Activated naive CD8-positive, alpha-beta T cell treated with anti-CD3 and anti-CD28 coated beads, Interleukin-2, amount 50 U/mL, for 24 hours (primary cell): ENCODE measurements around the gene CCAR1.
"Not testable (repeated sequence)": the region's sequence is repeated elsewhere in the genome, so short reads cannot be mapped to it uniquely, and the experiment has no call there.

ENCODE experiments used
- ATAC-seq: fragments of 150-1000 bp; cut with Tn5 transposase; one replicate; pipeline ENCODE4 v1.10.0; 2021
- DNase-seq: peaks from one replicate; pipeline ENCODE4 v3.0.0; 2021
- H3K27ac Mint-ChIP-seq: one replicate; pipeline ENCODE4 v1.8.0; 2021; ENCODE audit warnings: mild to moderate bottlenecking, mixed read lengths
- H3K27me3 Mint-ChIP-seq: one replicate; pipeline ENCODE4 v1.8.0; 2021; ENCODE audit warnings: mixed read lengths
- H3K36me3 Mint-ChIP-seq: one replicate; pipeline ENCODE4 v1.8.0; 2021; ENCODE audit warnings: low read depth, mixed read lengths
- H3K4me1 Mint-ChIP-seq: one replicate; pipeline ENCODE4 v1.8.0; 2021; ENCODE audit warnings: mixed read lengths
- H3K4me3 Mint-ChIP-seq: one replicate; pipeline ENCODE4 v1.8.0; 2021; ENCODE audit warnings: mild to moderate bottlenecking, moderate library complexity, mixed read lengths
- H3K9me3 Mint-ChIP-seq: one replicate; pipeline ENCODE4 v1.8.0; 2021; ENCODE audit warnings: mixed read lengths

CCAR1 gene

GRCh38 chr10:68792115-68792514, 71.1 kb downstream of the CCAR1 start:
- Mint-ChIP-seq H3K36me3 (peaks cover 30% of the 10 kb centered on the region), H3K27me3 (no peaks in the 10 kb centered on the region), H3K4me1 (no peaks in the 10 kb centered on the region), H3K4me3 (no peak overlapping the region), H3K27ac (no peak overlapping the region), H3K9me3 (no peaks in the 10 kb centered on the region)
- ATAC-seq (no peak), DNase-seq (no peak)

DNA sequence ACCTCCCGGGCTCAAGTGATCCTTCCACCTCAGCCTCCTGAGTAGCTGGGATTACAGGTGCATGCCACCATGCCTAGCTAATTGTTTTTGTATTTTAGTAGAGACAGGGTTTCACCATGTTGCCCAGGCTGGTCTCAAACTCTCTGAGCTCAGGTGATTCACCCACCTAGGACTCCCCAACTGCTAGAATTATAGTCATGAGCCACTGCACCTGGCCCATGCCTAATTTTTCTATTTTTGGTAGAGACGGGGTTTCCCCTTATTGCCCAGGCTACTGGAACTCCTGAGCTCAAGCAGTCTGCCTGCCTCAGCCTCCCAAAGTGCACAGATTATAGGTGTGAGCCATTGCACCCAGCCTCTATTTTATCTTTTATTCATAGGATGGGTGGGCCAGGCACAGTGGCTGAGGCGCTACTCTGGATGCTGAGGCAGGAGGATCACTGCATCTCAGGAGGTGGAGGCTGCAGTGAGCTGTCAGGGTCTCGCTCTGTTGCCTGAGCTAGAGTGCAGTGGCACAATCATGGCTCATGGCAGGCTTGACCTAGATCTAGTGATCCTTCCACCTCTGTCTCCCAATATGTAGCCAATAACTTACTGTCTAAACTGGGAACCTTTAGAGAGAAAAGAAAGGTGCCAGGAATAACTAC, 75.0 kb downstream of the CCAR1 start:
- H3K4me3 Mint-ChIP-seq = no peak overlapping the region
- H3K27me3 Mint-ChIP-seq = no peaks in the 10 kb centered on the region
- no peak for ATAC-seq
- H3K36me3 Mint-ChIP-seq = peaks cover 19% of the 10 kb centered on the region
- no peak for DNase-seq
- no peaks in the 10 kb centered on the region for H3K9me3 Mint-ChIP-seq
- no peak overlapping the region for H3K27ac Mint-ChIP-seq
- no peaks in the 10 kb centered on the region for H3K4me1 Mint-ChIP-seq

- DNase-seq = no peak
- peaks cover 16% of the 10 kb centered on the region for H3K36me3 Mint-ChIP-seq
- no peaks in the 10 kb centered on the region for H3K4me1 Mint-ChIP-seq
Observed at GRCh38 chr10:68796605-68797004, 75.6 kb downstream of the CCAR1 start.

GRCh38 chr10:68800211-68800610, 79.2 kb downstream of the CCAR1 start:
- Mint-ChIP-seq H3K36me3 (peaks cover 3% of the 10 kb centered on the region), H3K9me3 (no peaks in the 10 kb centered on the region), H3K27ac (no peak overlapping the region), H3K4me1 (no peaks in the 10 kb centered on the region), H3K27me3 (no peaks in the 10 kb centered on the region), H3K4me3 (no peak overlapping the region)
- no peak for ATAC-seq
- no peak for DNase-seq

More at GRCh38 chr10:68796605-68797004, 75.6 kb downstream of the CCAR1 start:
- H3K9me3 Mint-ChIP-seq = no peaks in the 10 kb centered on the region
- H3K27ac Mint-ChIP-seq = no peak overlapping the region
- H3K27me3 Mint-ChIP-seq = no peaks in the 10 kb centered on the region
- no peak overlapping the region for H3K4me3 Mint-ChIP-seq
- no peak for ATAC-seq

DNA sequence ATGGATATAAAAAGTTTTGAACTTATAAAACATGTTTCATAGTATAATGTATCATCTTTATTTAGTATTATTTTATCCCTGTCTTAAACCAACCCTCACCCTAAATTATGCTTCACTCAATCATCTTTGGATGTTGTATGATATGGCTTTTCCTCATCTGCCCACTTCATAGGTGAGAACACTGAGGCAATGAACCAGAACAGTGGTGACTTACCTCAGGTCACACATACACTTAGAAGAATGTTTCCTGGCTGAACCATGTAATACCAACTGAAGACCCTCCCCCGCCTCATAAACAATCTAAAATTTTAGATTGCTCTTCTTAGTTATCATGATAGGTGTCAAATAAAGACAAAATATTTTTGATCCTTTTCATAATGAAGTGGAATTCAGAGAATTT, 83.7 kb downstream of the CCAR1 start:
- ATAC-seq = no peak
- no peak overlapping the region for H3K4me3 Mint-ChIP-seq
- H3K9me3 Mint-ChIP-seq = no peaks in the 10 kb centered on the region
- H3K36me3 Mint-ChIP-seq = no peaks in the 10 kb centered on the region
- no peaks in the 10 kb centered on the region for H3K4me1 Mint-ChIP-seq
- DNase-seq = no peak
- H3K27ac Mint-ChIP-seq = no peak overlapping the region
- no peaks in the 10 kb centered on the region for H3K27me3 Mint-ChIP-seq

DNA sequence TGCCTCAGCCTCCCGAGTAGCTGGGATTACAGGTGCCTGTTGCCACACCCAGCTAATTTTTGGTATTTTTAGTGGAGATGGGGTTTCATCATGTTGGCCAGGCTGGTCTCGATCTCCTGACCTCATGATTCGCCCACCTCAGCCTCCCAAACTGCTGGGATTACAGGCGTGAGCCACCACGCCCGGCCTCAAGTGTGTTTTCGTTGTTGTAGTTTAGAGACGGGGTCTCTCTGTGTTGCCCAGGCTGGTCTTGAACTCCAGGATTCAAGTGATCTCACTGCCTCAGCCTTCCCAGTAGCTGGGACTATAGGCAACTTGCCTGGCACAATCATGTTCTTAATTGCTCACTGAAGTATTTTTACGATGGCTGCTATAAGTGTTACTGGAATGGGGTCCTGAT, 89.8 kb downstream of the CCAR1 start:
- not testable (repeated sequence) for H3K27me3 Mint-ChIP-seq, H3K36me3 Mint-ChIP-seq, H3K27ac Mint-ChIP-seq, H3K9me3 Mint-ChIP-seq, ATAC-seq, H3K4me3 Mint-ChIP-seq, H3K4me1 Mint-ChIP-seq, DNase-seq

DNA sequence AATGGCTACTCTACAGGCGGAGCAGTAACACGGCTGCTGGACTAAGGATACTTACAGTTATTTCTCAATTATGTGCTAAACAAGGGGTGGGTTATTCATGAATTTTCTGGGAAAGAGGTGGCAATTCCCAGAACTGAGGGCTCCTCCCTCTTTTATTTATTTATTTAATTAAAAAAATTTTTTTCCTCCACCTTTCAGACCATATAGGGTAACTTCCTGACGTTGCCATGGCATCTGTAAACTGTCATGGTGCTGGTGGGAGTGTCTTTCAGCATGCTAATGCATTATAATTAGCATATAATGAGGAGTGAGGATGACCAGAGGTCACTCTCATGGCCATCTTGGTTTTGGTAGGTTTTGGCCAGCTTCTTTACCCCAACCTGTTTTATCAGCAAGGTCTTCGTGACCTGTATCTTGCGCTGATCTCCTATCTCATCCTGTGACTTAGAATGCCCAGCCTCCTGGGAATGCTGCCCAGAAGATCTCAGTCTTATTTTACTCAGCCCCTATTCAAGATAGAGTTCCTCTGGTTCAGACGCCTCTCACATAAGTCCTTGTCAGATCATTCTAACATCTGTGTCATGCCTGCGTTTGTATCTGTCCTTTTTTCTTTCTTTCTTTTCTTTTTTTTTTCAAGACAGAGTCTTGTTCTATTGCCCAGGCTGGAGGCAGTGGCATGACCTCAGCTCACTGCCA, 90.4 kb downstream of the CCAR1 start:
- no peaks in the 10 kb centered on the region for H3K9me3 Mint-ChIP-seq
- no peaks in the 10 kb centered on the region for H3K27me3 Mint-ChIP-seq
- H3K36me3 Mint-ChIP-seq = no peaks in the 10 kb centered on the region
- no peak overlapping the region for H3K4me3 Mint-ChIP-seq
- DNase-seq = no peak
- H3K4me1 Mint-ChIP-seq = no peaks in the 10 kb centered on the region
- H3K27ac Mint-ChIP-seq = no peak overlapping the region
- no peak for ATAC-seq

- Mint-ChIP-seq H3K27me3 (no peaks in the 10 kb centered on the region), H3K4me1 (no peaks in the 10 kb centered on the region), H3K36me3 (no peaks in the 10 kb centered on the region), H3K27ac (no peak overlapping the region), H3K4me3 (no peak overlapping the region), H3K9me3 (no peaks in the 10 kb centered on the region)
- DNase-seq (no peak), ATAC-seq (no peak)
Observed at GRCh38 chr10:68812420-68812819, 91.4 kb downstream of the CCAR1 start.

- Mint-ChIP-seq H3K27ac (no peak overlapping the region), H3K4me3 (no peak overlapping the region), H3K36me3 (no peaks in the 10 kb centered on the region), H3K4me1 (no peaks in the 10 kb centered on the region), H3K9me3 (no peaks in the 10 kb centered on the region), H3K27me3 (no peaks in the 10 kb centered on the region)
- no peak for DNase-seq
- no peak for ATAC-seq
Observed at GRCh38 chr10:68813559-68813958, 92.5 kb downstream of the CCAR1 start.

GRCh38 chr10:68816796-68817412, 95.9 kb downstream of the CCAR1 start:
- H3K27ac Mint-ChIP-seq = no peak overlapping the region
- no peaks in the 10 kb centered on the region for H3K9me3 Mint-ChIP-seq
- ATAC-seq = no peak
- DNase-seq = no peak
- no peaks in the 10 kb centered on the region for H3K27me3 Mint-ChIP-seq
- H3K4me1 Mint-ChIP-seq = no peaks in the 10 kb centered on the region
- H3K4me3 Mint-ChIP-seq = no peak overlapping the region
- H3K36me3 Mint-ChIP-seq = no peaks in the 10 kb centered on the region

DNA sequence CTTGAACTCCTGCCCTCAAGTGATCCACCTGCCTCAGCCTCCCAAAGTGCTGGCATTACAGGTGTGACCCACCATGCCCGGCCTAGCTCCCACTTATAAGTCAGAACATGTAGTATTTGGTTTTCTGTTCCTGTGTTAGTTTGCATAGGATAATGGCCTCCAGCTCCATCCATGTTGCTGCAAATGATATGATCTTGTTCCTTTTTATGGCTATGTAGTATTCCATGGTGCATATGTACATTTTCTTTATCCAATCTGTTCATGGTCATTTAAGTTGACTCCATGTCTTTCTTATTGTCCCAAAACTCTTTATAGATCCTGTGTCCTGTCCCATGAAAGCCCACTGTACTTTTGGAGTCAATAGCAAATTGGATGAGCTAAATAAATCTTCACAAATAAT, 99.3 kb downstream of the CCAR1 start:
- ATAC-seq, H3K27me3 Mint-ChIP-seq, H3K36me3 Mint-ChIP-seq, DNase-seq, H3K4me1 Mint-ChIP-seq, H3K27ac Mint-ChIP-seq, H3K9me3 Mint-ChIP-seq, H3K4me3 Mint-ChIP-seq: not testable (repeated sequence)

- not testable (repeated sequence) for H3K4me1 Mint-ChIP-seq, H3K27ac Mint-ChIP-seq, ATAC-seq, H3K36me3 Mint-ChIP-seq, H3K27me3 Mint-ChIP-seq, H3K4me3 Mint-ChIP-seq, H3K9me3 Mint-ChIP-seq, DNase-seq
Observed at GRCh38 chr10:68822626-68823025, 101.6 kb downstream of the CCAR1 start.

DNA sequence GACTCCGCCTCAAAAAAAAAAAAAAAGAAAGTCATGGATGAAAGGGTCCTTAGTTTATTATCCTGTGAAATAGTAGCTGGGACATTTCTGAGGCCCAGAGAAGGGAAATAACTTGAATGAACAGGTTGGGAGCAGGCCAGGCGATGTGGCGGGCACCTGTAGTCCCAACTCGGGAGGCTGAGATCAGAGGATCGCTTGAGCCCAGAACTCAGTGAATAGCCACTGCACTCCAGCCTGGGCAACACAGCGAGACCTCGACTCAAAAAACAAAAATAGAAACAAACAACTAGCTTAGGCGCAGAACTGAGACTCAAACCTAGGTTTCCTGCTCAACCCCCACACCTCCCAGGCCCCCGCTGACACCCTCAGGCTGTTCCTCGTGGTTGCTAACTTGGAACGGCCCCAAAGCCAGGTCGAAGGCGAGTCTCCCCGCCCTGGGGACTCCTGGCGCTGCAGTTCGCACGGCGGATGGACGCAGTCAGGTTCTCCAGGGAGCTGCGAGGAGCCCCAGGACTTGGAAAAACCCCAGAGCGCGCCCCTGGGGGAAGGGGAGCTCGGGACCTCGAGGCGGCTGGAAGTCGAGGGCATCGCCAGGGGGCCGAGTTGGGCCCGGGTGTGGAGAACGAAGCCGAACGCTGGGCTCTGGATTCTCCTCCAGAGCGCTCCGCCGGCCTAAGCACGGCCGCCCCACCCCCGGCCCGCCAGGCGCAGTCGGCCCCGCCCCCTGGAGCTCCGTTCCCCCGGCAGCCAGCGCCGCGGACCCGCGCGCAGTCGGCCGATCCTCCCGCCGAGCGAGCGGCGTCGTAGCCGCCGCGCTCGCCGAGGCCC, 105.9 kb downstream of the CCAR1 start, which contains the start of gene STOX1:
Gene STOX1, plus strand, starts transcription at position 768 of the 828 bp plus-strand sequence. CDS start 93 bp downstream, outside the sequence.
- DNase-seq = peak; percentile 73
- peaks cover 10% of the 10 kb centered on the region for H3K4me1 Mint-ChIP-seq
- ATAC-seq = peak; percentile 76
- H3K4me3 Mint-ChIP-seq = peak within 1 kb of the TSS; percentile 73
- H3K9me3 Mint-ChIP-seq = no peaks in the 10 kb centered on the region
- peaks cover 6% of the 10 kb centered on the region for H3K27me3 Mint-ChIP-seq
- H3K27ac Mint-ChIP-seq = peak within 1 kb of the TSS; percentile 27
- H3K36me3 Mint-ChIP-seq = no peaks in the 10 kb centered on the region

DNA sequence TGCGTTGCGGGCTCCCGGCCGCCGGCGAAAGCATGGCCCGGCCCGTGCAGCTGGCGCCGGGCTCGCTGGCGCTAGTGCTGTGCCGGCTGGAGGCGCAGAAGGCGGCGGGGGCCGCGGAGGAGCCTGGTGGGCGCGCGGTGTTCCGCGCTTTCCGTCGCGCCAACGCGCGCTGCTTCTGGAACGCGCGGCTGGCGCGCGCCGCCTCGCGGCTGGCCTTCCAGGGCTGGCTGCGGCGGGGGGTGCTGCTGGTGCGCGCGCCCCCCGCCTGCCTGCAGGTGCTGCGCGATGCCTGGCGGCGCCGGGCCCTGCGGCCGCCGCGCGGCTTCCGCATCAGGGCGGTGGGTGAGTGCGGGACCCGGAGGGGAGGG, 106.5 kb downstream of the CCAR1 start:
- not testable (repeated sequence) for H3K9me3 Mint-ChIP-seq, H3K4me1 Mint-ChIP-seq, H3K27ac Mint-ChIP-seq, H3K36me3 Mint-ChIP-seq, H3K4me3 Mint-ChIP-seq, H3K27me3 Mint-ChIP-seq, DNase-seq, ATAC-seq
